Measurements from ENCODE around the gene MT1M.
"Not testable (repeated sequence)": the region's sequence is repeated elsewhere in the genome, so short reads cannot be mapped to it uniquely, and the experiment has no call there.

Gene MT1M

GRCh38 chr16:56608876-56609462, 23.5 kb upstream of the MT1M start:
- no peak for DNase-seq

- DNase-seq: peak; percentile 99
Measured at GRCh38 chr16:56609463-56609921, 23.0 kb upstream of the MT1M start.

GRCh38 chr16:56610017-56610608, 22.3 kb upstream of the MT1M start:
- peak; percentile 100 for DNase-seq

DNA sequence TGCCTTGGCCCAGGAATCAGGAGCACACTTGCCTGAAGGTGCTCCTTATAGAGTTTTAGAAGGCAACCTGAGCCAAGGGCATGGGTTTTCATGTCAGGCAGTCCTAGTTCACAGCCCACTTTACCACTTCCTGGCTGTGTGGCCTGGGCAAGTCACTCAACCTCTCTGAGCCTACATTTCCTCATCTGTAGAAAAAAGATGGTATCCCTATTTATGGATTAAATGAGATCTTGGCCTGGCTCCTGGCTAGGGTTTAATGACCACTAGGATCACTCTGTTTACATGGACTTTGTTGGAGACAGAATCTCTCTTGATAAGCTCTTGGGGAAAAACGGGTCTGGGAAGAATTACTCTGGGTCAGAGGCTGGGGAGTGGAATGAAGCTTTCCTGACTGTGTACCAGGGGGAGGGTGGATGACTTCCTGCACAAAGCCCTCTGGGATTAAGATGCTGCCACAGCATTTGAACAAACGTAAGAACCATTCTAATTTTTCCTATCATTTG, 21.8 kb upstream of the MT1M start:
- DNase-seq: no peak

- peak; percentile 71 for DNase-seq
Measured at GRCh38 chr16:56611281-56611833, 21.1 kb upstream of the MT1M start.

DNA sequence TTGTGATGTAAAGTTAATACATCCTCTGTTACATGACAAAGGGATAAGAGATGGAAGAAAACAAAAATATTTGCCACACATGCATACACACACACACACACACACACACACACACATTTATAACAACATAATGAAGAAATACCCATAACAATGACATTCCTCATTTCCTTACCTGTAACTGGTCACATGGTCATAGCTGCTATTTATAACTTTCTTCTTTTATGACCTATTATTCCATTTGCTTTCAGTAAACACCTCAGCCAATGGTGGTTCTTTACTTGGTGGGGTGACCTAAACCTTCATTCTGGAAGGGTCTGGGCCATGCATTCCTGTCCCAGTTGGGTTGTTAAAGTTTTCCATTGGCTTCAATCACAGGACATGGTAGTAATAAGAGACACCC, 18.8 kb upstream of the MT1M start:
- DNase-seq: no peak

- no peak for DNase-seq
Measured at GRCh38 chr16:56614549-56614991, 17.9 kb upstream of the MT1M start.

DNA sequence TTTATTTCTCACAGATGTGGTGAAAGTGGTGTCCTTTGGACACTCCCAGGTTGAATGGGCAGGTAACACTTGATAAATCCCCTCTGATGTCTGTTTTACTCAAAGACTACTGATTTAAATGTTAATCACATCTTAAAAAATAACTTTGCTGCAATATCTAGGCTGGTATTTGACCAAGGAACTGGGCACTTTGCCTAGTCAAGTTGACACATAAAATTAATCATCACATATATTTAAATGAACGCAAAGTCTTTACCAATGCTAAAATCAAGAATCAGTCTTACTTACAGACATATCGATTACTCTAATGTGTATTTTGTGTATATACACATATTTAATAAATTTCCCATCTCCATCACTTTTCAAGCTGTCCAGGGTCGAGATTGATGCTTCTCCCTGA, 17.1 kb upstream of the MT1M start:
- no peak for DNase-seq

GRCh38 chr16:56616608-56617211, 15.7 kb upstream of the MT1M start:
- no peak for DNase-seq

DNA sequence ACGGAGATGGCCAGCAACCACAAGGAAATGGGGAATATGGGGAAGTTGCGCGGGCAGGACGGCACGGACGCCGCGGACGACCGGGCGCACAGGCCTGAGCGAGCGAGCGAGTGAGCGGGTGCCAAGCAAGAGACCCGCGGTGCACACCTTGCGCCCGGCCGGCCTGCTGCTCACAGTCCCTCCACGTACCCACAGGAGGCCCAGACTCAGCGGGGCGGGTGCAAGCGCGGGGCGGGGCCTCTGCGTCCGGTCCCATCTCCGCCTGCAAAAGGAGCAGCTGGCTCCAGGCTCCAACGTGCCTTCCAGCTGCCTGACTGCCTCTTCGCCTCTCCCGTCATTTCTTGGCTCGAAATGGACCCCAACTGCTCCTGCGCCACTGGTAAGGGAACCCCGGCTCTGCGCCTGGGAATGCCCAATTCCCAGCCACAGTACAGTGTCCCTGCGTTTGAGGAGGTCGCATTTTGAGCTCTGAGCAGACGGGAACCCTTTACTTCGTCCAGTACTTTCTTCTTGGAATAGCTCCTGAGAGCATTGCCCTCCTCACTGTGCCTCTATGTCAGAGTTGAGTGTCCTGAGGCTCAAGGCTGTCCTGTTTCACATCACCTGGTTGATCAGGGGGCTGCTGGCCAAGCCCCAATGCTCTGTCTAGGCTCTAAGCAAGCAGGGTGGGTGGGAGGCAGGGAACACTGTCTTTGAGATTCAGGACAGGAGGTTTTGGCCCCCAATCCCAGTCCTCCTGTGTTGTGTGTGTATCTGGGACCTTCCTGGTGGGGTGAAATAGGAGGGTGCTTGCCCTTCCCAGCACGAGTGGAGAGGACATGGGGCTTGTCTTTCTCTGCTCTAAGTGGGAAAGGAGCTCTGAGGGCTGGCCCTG, 15.0 kb upstream of the MT1M start:
- DNase-seq: no peak

DNA sequence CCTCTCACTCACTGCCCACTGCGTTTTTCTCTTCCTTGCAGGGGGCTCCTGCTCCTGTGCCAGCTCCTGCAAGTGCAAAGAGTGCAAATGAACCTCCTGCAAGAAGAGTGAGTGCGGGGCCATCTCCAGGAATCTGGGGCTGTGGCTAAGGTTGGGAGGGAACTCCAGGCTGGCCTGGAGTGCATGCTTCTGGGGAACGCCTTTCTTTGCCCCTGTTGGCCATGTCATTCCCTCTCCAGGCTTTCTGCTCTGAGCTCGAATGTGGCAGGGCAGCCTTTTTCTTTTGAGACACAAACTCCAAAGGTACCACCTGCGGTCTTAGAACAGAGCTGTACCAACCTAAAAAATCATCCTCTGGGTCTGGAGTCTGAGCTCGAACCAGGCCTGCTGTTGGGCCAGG, 14.3 kb upstream of the MT1M start:
- no peak for DNase-seq

GRCh38 chr16:56620339-56620897, 12.0 kb upstream of the MT1M start:
- DNase-seq: no peak

- DNase-seq: not testable (repeated sequence)
Measured at GRCh38 chr16:56621665-56622445, 10.6 kb upstream of the MT1M start.

- DNase-seq: not testable (repeated sequence)
Measured at GRCh38 chr16:56623184-56623583, 9.3 kb upstream of the MT1M start.

DNA sequence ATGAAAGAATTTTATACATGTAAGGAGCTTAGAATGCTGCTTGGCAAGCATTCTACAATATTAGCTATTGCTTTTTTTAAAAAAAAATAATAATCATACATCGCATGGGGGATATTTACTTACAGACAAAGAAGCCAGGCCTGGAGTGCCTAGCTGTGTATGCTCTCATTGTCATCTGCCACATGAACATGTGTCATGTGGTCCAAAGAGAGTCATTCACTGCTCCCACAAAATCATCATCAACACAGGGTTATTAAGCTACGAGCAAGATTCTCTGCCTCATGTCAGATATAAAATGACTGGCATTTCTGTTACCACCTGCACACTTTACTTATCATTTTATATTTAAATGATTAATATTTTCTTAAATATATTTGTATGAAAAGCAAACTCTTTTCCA, 8.8 kb upstream of the MT1M start:
- peak; percentile 47 for DNase-seq

GRCh38 chr16:56625140-56625942, 7.1 kb upstream of the MT1M start, which contains the start of gene MT1E:
TSS of gene MT1E (plus strand) at chr16:56625781. CDS start at chr16:56625852, 71 bp downstream.
- peak; percentile 89 for DNase-seq

GRCh38 chr16:56625943-56626654, 6.4 kb upstream of the MT1M start:
- DNase-seq: no peak

DNA sequence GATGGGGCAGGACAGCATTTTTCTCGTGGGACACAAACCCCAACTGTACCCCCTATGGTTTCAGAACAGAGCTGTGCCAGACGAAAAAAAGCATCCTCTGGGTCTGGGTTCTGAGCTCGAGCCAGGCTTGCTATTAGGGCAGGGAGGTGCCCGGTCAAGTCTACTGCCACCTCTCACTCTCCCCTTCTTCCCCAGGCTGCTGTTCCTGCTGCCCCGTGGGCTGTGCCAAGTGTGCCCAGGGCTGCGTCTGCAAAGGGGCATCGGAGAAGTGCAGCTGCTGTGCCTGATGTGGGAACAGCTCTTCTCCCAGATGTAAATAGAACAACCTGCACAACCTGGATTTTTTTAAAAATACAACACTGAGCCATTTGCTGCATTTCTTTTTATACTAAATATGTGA, 5.8 kb upstream of the MT1M start:
- DNase-seq: no peak

- no peak for DNase-seq
Measured at GRCh38 chr16:56628486-56629350, 3.7 kb upstream of the MT1M start.

Measured in inflammatory macrophage treated with lipopolysaccharide for 4 hours (primary cell).